Measurements from ENCODE around the gene MGAT3. TPM values are rescaled to one million over a fixed set of nuclear protein-coding genes. Genes with fewer than 3 reads are reported as not detected.

The MGAT3 gene
- total and polyA plus RNA-seq, 9 of the 15 experiments (the other 6 are each of a cell fraction or from before 2014, with no cell fraction given) = 0.10 to 11.5 (median 4.6) TPM

GRCh38 chr22:39528681-39529486, 72.1 kb downstream of the MGAT3 start (continued):
- peak; percentile 73; the same call in 1 of the 2 replicates for TF ChIP-seq ZNF24 (IDR thresholded peaks at IDR 0.05)
- TF ChIP-seq NR2C2 (CRISPR knock-in tag; IDR thresholded peaks at IDR 0.05) = 0 out of 2 replicates have a peak, but pooled peaks have one; percentile 39
- no peak for TF ChIP-seq NR2C2 (tag; IDR thresholded peaks at IDR 0.05)
- TF ChIP-seq JUN (IDR thresholded peaks at IDR 0.05; ENCODE audit: borderline replicate concordance, low read depth, low read length) = 0 out of 2 replicates have a peak, but pooled peaks have one; percentile 9
- TF ChIP-seq JUN (CRISPR knock-in tag; IDR thresholded peaks at IDR 0.05; ENCODE audit: borderline replicate concordance) = no peak
- TF ChIP-seq ZHX1 (conservative IDR thresholded peaks at IDR 0.05; ENCODE audit: low read length) = 0 out of 2 replicates have a peak, but pooled peaks have one; percentile 50
- no peak; the same call in 1 of the 2 replicates for TF ChIP-seq E2F1 (CRISPR knock-in tag; IDR thresholded peaks at IDR 0.05)
- TF ChIP-seq MLLT1 (IDR thresholded peaks at IDR 0.05) = no peak; a peak in 1 of 4 replicates
- no peak for TF ChIP-seq ZNF274 (IDR thresholded peaks at IDR 0.05; ENCODE audit: borderline replicate concordance, low read depth, low read length)
- peak; percentile 59 for TF ChIP-seq SMAD4 (CRISPR knock-in tag; conservative IDR thresholded peaks at IDR 0.05)
- 0 out of 2 replicates have a peak, but pooled peaks have one; percentile 17 for TF ChIP-seq ZNF740 (CRISPR knock-in tag; IDR thresholded peaks at IDR 0.05)
- no peak for TF ChIP-seq ZNF740 (tag; IDR thresholded peaks at IDR 0.05)
- TF ChIP-seq NONO (IDR thresholded peaks at IDR 0.05; ENCODE audit: low read depth in 2 of 2, low read length in 1 of 2) = peak in 1 of 2 experiments; percentile 82; a peak in 2 of 4 replicates
- 0 out of 2 replicates have a peak, but pooled peaks have one; percentile 11 for TF ChIP-seq ZNF384 (IDR thresholded peaks at IDR 0.05; ENCODE audit: low read depth, low read length)
- peak; percentile 76 for TF ChIP-seq ETS1 (conservative IDR thresholded peaks at IDR 0.05; ENCODE audit: control insufficient read depth, low read depth, low read length)
- no peak for TF ChIP-seq PHF8 (IDR thresholded peaks at IDR 0.05; ENCODE audit: borderline replicate concordance, low read length)
- TF ChIP-seq ZNF764 (CRISPR knock-in tag; IDR thresholded peaks at IDR 0.05; ENCODE audit: low read depth) = no peak
- TF ChIP-seq SIN3A (IDR thresholded peaks at IDR 0.05; ENCODE audit: borderline replicate concordance in 2 of 2, control insufficient read depth in 1 of 2, low read depth in 2 of 2, low read length in 2 of 2) = peak in 1 of 2 experiments; percentile 70; a peak in 1 of 4 replicates
